GM12875 (cell line): Measurements from ENCODE around the gene KCTD18.

Experiments used
- H3K4me3 ChIP-seq: one replicate; pipeline ENCODE4 v1.5.1; 2011; ENCODE audit warnings: low read depth, low read length, control low read depth
- CTCF ChIP-seq: IDR thresholded peaks from 2 replicates; pipeline ENCODE4 v1.5.1; 2011; ENCODE audit warnings: low read depth, mild to moderate bottlenecking, control low read depth, inconsistent platforms, low read length, moderate library complexity, borderline replicate concordance; ENCODE audit not compliant: insufficient read depth

Gene KCTD18

DNA sequence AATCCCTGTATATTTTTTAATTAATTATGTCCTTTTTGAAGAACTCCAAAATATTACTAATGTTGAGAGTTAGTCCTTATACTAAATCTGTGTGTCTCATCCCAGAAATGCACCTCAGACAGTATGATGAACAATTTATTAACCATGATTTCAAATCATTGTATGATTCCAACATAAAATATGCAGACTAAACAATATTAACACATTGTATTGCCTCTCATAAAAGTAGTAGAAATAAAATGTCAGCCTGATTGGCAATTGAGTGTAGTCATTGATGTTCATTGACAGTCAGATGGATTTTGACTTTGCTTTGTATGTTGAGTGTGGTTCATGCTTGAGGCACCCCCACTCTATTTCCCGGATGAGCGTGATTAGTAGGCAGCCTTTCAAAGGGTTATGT lies 57.5 kb downstream of the KCTD18 start:
- no peak for TF ChIP-seq CTCF
- H3K4me3 ChIP-seq: no peak overlapping the region

DNA sequence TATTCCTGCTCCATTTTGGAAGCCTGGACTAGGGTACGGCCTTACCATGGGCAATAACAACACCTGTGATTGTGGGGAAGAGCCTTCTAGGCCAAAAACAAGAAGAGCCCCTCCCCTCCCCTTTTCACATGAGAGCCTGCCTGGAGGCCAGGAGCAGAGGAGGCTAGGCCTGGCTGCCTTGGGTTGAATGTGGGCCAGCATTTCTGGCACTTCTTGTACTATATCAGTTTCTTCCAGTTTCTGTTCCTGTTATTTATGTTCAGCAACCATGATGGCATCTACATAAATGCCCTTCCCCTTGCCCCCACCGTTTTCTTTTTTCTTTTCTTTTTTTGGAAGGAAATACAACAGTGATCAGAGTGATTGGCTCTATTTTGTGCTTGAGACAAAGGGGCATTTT lies 58.4 kb downstream of the KCTD18 start:
- no peak for TF ChIP-seq CTCF
- H3K4me3 ChIP-seq: no peak overlapping the region

GRCh38 chr2:200450288-200450687 lies 59.6 kb downstream of the KCTD18 start:
- no peak for TF ChIP-seq CTCF
- H3K4me3 ChIP-seq: no peak overlapping the region

DNA sequence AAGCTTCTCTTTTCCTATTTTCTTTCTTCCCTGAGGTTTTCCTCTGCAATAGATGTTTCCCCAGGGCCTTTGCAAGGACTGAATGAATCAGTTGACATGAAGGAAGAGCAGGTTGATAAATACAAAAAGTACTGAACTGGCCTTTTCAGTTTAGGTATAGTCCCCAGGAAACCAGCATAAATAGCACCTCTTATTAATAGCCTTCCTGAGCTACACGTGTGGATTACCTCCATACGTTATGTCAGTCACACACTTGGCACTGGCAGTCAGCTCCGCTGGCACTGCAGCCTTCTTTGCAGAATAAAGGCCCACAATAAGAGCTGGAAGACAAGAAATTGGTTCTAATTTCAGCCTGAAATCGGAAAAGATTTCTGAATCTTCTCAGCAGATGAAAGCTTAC lies 60.7 kb downstream of the KCTD18 start:
- H3K4me3 ChIP-seq: no peak overlapping the region
- TF ChIP-seq CTCF: no peak

- no peak for TF ChIP-seq CTCF
- H3K4me3 ChIP-seq: no peak overlapping the region
Observed at GRCh38 chr2:200448455-200448854, 61.4 kb downstream of the KCTD18 start.

DNA sequence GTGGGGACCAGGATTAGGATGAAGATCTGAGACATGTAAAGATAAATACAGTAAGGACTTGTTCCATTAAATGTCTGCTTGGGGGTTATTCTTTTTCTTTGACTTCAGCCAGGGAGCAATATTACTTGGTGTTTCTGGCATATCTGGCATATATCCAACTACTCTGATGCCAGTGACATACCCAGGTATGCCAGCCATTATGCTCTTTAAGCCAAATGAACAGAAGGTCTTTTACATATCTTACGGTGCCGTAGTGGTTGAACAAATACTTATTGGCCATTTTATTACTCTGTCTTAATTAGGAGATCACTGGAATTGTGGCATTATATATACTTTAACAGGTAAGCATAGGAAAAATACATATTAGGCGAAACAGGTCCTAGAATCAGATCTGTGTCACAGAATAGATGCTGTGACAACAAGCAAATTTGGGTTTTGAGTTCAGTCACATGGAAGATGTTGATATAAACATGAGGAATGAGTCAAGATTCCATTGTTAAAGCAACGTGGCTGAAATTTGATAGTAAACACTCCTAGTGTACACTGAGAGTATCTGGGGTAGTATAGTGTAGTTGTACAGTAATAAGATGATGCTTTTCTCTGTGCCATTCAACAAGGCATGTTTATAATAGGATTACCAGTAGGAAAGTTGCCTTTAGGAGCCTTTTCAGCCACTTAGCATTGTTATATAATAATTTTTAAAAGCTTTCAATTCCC lies 62.6 kb downstream of the KCTD18 start:
- H3K4me3 ChIP-seq: no peak overlapping the region
- no peak for TF ChIP-seq CTCF

DNA sequence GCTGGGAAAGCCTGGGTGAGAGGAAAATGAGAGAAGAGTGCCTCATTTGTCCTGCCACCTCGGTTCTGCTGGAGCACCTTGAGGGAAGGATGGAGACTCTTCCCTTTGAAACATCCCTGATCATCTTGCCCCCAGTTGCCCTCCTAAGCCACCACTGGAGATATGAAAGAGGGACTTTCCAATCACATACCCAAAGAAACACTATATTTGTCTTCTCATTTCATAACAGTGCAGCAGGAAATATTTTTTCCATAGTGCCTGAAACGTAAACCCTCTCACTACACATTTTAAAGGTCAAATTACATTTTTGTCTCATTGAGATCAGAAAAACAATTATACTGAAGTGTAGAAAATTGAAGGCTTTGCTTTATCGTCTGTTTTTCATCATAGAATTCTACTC lies 63.3 kb downstream of the KCTD18 start:
- TF ChIP-seq CTCF: no peak
- H3K4me3 ChIP-seq: no peak overlapping the region
